Ovary (tissue), 9 donors: ENCODE results near the gene EFEMP1. TPM values are rescaled to one million over a fixed set of nuclear protein-coding genes. Genes with fewer than 3 reads are reported as not detected.

ENCODE experiments used
- DNase-seq, 5 donors: peaks; one replicate each; pipeline ENCODE4 v3.0.0-alpha.2; 2019 to 2020
- H3K27ac ChIP-seq, 2 donors: fragments of 200-600 bp; one replicate each; pipeline versions ENCODE4 v1.5.1 to v1.8.0; 2019 to 2022
- H3K27me3 ChIP-seq: fragments of 200-600 bp; one replicate; pipeline ENCODE4 v1.8.0; 2022
- H3K36me3 ChIP-seq: fragments of 200-600 bp; sonication (generic); one replicate; pipeline ENCODE4 v1.5.1; 2019
- H3K4me1 ChIP-seq: one replicate; pipeline ENCODE4 v1.8.1; 2013; ENCODE audit warnings: mild to moderate bottlenecking, moderate library complexity; ENCODE audit not compliant: insufficient read depth
- H3K4me3 ChIP-seq: fragments of 200-600 bp; sonication (generic); one replicate; pipeline ENCODE4 v1.5.1; 2017
- H3K9me3 ChIP-seq, 2 donors: fragments of 200-600 bp in 1 of 2; sonication (generic) in 1 of 2; one replicate each; pipeline versions ENCODE4 v1.5.1 to v1.8.1; 2013 to 2019; ENCODE audit warnings: mild to moderate bottlenecking in 1 of 2, moderate library complexity in 1 of 2
- EP300 ChIP-seq: sonication (generic); formaldehyde crosslinking; IDR thresholded peaks from one replicate; pipeline ENCODE4 v1.6.1; 2017; ENCODE audit warnings: antibody characterized with exemption
- POLR2A ChIP-seq: fragments of 450-650 bp; IDR thresholded peaks from one replicate; pipeline ENCODE4 v1.6.1; 2017; ENCODE audit warnings: antibody characterized with exemption, mild to moderate bottlenecking, moderate library complexity
- WGBS, 3 donors: extraction: QIAGEN DNeasy Blood & Tissue Kit in 1 of 3; methylation state at CpG; one replicate each; pipeline versions ENCODE4 v1.1.5 to v1.1.7; 2013 to 2017; 5-methylcytosine and 5-hydroxymethylcytosine counted together
- intact Hi-C, 4 donors: fragments of 100-400 bp; cut with DNase I; formaldehyde crosslinking; loops; one replicate each; pipeline versions ENCODE4 v1.11.0 to v1.15.1; 2022 to 2023
- polyA plus RNA-seq, 2 donors: library from polyadenylated mRNA; stranded (reverse); fragments of 200-250 nt in 1 of 2; fragments of 350-450 nt in 1 of 2; fragmentation: Illumina TruSeq in 1 of 2; extraction: RNeasy Lipid Tissue Mini Kit (QIAGEN cat#74804) in 1 of 2; gene quantifications; one replicate each; pipeline ENCODE4 v1.2.3, GENCODE V29; 2013 to 2014
- total RNA-seq, 7 donors: library from RNA; depleted of rRNA in 2 of 7; stranded (reverse); fragments of >200 nt in 2 of 7; fragmentation: NEBNext Ultra II Directional in 3 of 7; extraction: Animal tissue kit (Norgen Biotek cat#: 25700) in 3 of 7; gene quantifications; one replicate each; pipeline versions ENCODE4 v1.1.0 to v1.2.4, GENCODE V29; 2016 to 2023
- TF ChIP-seq, protein P1 (sequence below), 3 donors: fragments of 450-650 bp in 2 of 3; fragments of 200-600 bp in 1 of 3; IDR thresholded peaks; one replicate each; pipeline versions ENCODE4 v1.5.1 to v1.8.0; 2016 to 2022; ENCODE audit warnings: antibody characterized with exemption in 3 of 3, mild to moderate bottlenecking in 1 of 3
- donor health status: DM: no; HTN: no; CAD: no; lungs with moderate emphysema.
- donor health status: DM: no; HTN: no; CAD: no.
- donor health status: Bipolar disorder and iron deficiency.
- donor health status: DM: yes; HTN: yes; CAD: no.
- donor health status: DM: no; HTN: no; CAD: no.
- donor health status: DM: yes; HTN: yes; CAD: no.

Gene EFEMP1
- total and polyA plus RNA-seq, 9 donors, result 204 to 482 (median 282) TPM

DNA sequence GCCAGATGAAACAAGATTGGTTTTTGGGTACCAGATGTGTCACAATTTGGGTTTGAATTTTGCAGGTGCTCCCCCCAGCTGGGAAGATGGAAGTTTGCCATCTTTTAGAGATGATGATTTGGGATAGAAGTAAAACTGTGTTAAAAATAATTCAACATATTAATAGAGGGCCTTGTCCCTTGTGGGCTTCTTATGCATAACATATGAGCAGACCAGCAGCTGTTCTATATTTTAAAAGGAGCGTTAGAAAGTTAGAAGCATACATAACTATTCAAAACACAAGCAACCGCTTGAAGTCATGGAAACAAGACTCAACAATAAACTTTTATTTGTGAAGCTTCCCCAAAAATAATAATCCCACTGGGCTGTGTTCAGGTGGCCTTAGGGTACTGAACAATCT is 62.8 kb downstream of the EFEMP1 start:
- no peaks in the 10 kb centered on the region for H3K36me3 ChIP-seq
- intact Hi-C loops, result no loop called here
- no peak overlapping the region for H3K4me3 ChIP-seq
- no peaks in the 10 kb centered on the region for H3K27me3 ChIP-seq
- H3K4me1 ChIP-seq, result peaks cover 14% of the 10 kb centered on the region
- WGBS, 3 donors, result 46 to 75% (median 70%) methylated on average over 2 of the region's 2 CpGs
- TF ChIP-seq POLR2A, result no peak
- TF ChIP-seq, protein P1, sequence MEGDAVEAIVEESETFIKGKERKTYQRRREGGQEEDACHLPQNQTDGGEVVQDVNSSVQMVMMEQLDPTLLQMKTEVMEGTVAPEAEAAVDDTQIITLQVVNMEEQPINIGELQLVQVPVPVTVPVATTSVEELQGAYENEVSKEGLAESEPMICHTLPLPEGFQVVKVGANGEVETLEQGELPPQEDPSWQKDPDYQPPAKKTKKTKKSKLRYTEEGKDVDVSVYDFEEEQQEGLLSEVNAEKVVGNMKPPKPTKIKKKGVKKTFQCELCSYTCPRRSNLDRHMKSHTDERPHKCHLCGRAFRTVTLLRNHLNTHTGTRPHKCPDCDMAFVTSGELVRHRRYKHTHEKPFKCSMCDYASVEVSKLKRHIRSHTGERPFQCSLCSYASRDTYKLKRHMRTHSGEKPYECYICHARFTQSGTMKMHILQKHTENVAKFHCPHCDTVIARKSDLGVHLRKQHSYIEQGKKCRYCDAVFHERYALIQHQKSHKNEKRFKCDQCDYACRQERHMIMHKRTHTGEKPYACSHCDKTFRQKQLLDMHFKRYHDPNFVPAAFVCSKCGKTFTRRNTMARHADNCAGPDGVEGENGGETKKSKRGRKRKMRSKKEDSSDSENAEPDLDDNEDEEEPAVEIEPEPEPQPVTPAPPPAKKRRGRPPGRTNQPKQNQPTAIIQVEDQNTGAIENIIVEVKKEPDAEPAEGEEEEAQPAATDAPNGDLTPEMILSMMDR (IDR thresholded peaks at IDR 0.05), result no peak
- TF ChIP-seq EP300, result no peak
- DNase-seq, result no peak
- H3K9me3 ChIP-seq, result no peaks in the 10 kb centered on the region
- H3K27ac ChIP-seq, result no peak overlapping the region

DNA sequence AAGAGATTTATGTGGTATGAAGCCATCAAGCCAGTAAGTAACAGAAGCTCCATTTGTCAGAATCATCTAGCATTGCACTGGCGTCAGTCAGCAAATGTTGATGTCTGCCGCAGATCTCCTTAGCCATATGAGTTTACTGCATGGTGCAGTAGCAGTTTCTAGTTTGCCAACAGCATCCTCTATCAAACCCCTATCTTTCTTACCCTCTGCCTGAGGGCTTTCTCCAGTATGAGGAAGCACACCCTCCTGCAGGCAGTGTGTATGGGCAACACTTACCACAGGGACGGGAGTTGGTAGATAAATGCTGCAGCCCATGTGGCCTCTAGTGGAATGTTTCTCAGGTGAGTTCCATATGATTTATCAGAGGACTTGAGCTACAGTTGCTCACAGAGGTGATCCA is 63.7 kb downstream of the EFEMP1 start:
- intact Hi-C loops, result loop anchor here in 1 of 4 donors (5.0 kb wide), 1 partner anchor 57 kb away; no protein-coding TSS in a partner anchor
- TF ChIP-seq POLR2A (no peak), EP300 (no peak)
- TF ChIP-seq, protein P1 (IDR thresholded peaks at IDR 0.05), result no peak
- Histone ChIP-seq H3K27ac (no peak overlapping the region), H3K36me3 (no peaks in the 10 kb centered on the region), H3K27me3 (no peaks in the 10 kb centered on the region), H3K4me3 (no peak overlapping the region), H3K4me1 (peaks cover 14% of the 10 kb centered on the region), H3K9me3 (no peaks in the 10 kb centered on the region)
- no peak for DNase-seq
- 95 to 98% (median 98%) methylated on average over 3 of the region's 3 CpGs for WGBS, 3 donors

DNA sequence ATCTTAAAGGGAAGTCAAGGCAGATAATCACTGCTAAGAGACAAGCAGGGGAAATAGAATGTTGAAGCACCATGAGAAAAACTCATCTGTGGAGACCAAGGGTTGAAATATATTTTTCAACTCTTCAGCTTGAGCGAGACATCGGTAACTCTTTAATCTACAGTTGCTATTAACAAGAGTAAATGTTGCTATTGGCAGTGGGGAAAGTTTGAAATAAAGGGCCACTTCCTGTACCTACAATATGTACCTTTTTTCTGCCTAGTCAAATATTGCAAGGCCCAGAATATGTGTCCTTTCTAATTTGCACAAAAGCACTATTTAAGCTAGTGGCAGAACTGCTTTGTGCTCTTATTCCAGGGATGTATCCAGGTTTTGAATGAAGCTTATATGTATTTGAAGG is 65.8 kb downstream of the EFEMP1 start:
- intact Hi-C loops, result loop anchor here in 1 of 4 donors (5.0 kb wide), 1 partner anchor 60 kb away; no protein-coding TSS in a partner anchor
- TF ChIP-seq, protein P1 (IDR thresholded peaks at IDR 0.05), result no peak
- no peak for TF ChIP-seq POLR2A
- no peak for TF ChIP-seq EP300
- H3K27me3 ChIP-seq, result no peaks in the 10 kb centered on the region
- DNase-seq, result no peak
- H3K36me3 ChIP-seq, result no peaks in the 10 kb centered on the region
- 91 to 96% (median 93%) methylated on average over 2 of the region's 2 CpGs for WGBS, 3 donors
- peaks cover 8% of the 10 kb centered on the region for H3K4me1 ChIP-seq
- no peak overlapping the region for H3K27ac ChIP-seq
- no peak overlapping the region for H3K4me3 ChIP-seq
- no peaks in the 10 kb centered on the region for H3K9me3 ChIP-seq

DNA sequence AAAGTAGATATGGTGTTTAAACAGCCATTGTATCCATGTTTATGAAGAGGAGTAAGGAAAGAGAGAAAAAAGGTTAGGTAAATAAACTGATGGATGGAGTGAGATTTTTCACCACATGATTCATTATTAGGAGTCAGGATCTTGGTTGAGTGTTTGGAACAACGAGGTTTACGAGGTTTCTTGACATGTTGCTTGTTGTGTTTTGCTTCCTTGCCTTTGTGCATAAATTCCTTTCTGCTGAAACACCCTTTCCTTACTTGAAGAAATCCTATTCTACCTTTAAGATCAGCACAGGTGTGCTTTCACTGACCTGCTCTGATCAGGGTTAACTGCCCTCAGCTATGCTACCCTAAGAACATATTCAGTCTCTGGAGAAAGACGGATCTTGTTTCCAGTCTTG is 66.6 kb downstream of the EFEMP1 start:
- H3K27me3 ChIP-seq, result no peaks in the 10 kb centered on the region
- peaks cover 8% of the 10 kb centered on the region for H3K4me1 ChIP-seq
- no peak overlapping the region for H3K27ac ChIP-seq
- no peaks in the 10 kb centered on the region for H3K36me3 ChIP-seq
- DNase-seq, result no peak
- TF ChIP-seq, protein P1 (IDR thresholded peaks at IDR 0.05), result no peak
- TF ChIP-seq POLR2A, result no peak
- TF ChIP-seq EP300, result no peak
- no peaks in the 10 kb centered on the region for H3K9me3 ChIP-seq
- intact Hi-C loops, result loop anchor here in 1 of 4 donors (5.0 kb wide), 1 partner anchor 60 kb away; no protein-coding TSS in a partner anchor
- WGBS, 3 donors, result 47 to 48% (median 47%) methylated on average over 3 of the region's 3 CpGs
- no peak overlapping the region for H3K4me3 ChIP-seq
